Measurements from ENCODE around the gene VWC2L.

Gene VWC2L

DNA sequence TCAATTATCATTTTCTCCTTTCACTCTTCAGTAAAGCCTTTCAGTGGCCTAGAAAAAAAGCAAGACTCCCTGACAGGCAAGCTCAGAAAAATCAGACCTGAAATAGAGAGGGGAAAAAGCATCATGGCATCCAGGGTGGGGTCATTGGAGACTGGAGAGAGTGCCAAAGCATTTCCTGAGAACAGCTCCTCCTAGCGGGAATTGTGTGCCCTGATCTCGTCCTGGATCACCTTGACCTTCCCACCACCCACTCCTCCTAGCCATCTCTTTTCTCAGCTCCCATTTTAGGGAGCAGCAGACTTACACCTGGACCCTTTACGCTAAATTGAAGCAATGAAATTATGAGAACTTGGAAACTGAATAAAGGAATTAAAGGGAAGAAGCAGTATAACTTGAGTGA, 176.6 kb downstream of the VWC2L start:
- no peak for DNase-seq (ENCODE audit: low read depth in 1 of 2, low spot score in 1 of 2)

DNA sequence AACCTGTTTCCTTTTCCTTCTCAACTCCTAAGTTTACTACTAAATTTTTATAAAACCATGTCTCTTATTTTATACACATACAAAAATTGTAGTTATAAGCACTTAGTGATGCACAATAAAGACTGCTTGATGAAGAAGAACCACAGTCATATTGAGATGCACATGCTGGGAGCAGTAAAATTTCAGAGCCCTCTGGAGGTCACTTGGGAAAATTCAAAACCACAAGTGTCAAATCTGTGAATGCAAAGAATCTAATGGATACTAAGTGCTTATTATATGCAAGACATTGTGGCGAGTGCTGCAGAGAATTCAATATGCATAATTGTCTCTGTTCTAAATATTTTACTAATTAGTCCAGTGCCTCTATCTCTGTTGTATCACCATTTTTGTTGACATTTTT, 180.5 kb downstream of the VWC2L start:
- DNase-seq (ENCODE audit: low read depth in 1 of 2, low spot score in 1 of 2) = no peak

DNA sequence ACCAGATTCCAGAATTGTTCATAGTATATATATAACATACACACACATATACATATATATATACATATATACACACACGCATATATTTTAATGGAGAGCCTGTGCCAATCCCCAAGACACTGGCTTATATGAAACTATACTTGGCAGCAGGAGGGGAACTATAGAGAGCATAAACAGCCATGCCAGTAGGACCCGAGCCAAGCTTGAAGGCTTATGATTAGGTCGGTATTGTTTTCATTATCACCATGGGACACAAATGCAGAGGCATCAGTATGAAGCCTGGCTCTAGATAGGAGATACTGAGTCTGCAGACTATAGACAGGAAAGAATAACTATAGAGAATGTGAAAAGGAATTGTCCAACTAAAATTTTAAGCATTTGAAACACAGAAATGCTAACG, 181.2 kb downstream of the VWC2L start:
- no peak for DNase-seq (ENCODE audit: low read depth in 1 of 2, low spot score in 1 of 2)

GRCh38 chr2:214593727-214594126, 182.9 kb downstream of the VWC2L start:
- DNase-seq (ENCODE audit: low read depth in 1 of 2, low spot score in 1 of 2) = no peak

- no peak for DNase-seq (ENCODE audit: low read depth in 1 of 2, low spot score in 1 of 2)
Measured at GRCh38 chr2:214601852-214602633, 191.2 kb downstream of the VWC2L start.

DNA sequence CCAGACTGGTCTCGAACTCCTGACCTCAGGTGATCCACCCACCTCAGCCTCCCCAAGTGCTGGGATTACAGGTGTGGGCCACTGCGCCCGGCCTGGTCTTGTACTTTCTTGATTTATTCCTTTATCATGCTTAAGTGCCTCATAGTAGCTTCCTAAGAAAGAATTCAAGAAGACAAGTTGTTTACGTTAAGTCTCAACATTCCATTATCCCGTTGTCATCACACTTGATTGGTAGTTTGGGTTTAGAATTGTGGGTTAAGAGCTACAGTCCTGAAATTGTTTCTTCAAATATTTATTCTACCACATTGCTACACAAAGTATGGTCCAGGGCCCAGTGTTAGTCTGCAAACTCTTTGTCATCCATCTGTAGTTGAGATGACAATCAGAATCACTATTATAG, 194.0 kb downstream of the VWC2L start:
- DNase-seq (ENCODE audit: low read depth in 1 of 2, low spot score in 1 of 2) = no peak

DNA sequence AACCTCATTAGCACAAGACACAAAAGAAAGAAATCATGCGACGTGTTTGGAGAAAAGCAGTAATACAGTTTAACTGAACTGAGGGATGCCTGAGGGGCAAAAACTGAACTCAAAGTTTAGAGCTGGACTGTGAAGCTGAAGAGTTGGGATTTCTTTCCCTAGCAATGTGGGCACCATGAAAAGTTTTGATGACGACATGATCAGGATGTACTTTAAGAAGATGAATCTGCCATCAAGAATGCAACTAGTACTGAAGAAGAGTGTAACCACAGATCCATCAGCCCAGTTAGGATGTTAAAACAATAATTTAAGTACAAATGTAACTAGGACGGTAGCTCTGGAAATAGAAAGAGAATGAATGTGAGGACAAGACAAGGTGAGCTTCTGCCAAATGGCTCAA, 196.2 kb downstream of the VWC2L start:
- DNase-seq (ENCODE audit: low read depth in 1 of 2, low spot score in 1 of 2) = no peak

DNA sequence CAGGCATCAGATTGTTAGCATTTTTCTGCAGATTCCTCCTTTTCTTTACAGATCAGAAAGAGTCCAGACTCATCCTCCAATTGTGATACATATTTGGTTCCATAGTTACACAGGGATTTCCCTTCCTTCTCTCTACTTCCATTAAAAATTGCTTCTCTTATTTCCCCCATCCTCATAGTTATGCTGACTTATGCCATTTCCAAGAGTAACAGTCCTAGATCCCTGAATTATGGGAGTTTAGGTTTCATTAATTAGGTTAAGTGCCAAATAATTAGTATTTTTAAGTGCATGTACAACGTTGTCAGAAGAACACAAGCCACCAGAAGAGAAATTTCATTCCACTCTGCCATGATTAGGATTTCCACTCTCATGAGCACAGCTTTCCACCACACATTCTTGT, 200.2 kb downstream of the VWC2L start:
- no peak for DNase-seq (ENCODE audit: low read depth in 1 of 2, low spot score in 1 of 2)

DNA sequence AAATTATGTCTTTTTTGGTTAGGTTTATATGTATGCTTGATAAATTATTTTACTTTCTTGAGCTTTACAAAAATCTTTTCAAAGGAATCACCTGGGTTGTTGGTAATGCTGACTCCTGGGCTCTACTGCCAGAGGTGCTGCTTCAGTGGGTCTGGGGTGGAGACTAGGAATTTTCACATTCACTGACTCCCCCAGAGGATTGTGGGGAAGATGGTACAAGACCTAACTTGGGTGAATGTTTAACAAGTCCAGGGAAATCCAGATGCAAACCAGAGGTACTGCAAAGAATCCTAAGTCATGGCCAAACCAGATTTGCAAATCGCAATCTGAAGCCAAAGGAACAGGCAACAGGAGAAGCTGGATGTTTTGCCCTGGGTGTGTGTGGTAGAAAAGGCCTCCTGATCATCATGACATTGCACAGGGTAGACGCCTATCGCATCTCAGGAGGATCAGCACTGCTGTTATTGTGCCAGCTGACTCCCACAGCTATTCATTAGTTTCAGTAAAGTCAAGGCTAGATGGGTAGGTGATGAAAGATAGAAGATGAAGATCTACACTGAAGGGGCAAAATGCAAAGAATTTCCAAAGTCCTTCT, 213.4 kb downstream of the VWC2L start:
- DNase-seq (ENCODE audit: low read depth in 1 of 2, low spot score in 1 of 2) = no peak

DNA sequence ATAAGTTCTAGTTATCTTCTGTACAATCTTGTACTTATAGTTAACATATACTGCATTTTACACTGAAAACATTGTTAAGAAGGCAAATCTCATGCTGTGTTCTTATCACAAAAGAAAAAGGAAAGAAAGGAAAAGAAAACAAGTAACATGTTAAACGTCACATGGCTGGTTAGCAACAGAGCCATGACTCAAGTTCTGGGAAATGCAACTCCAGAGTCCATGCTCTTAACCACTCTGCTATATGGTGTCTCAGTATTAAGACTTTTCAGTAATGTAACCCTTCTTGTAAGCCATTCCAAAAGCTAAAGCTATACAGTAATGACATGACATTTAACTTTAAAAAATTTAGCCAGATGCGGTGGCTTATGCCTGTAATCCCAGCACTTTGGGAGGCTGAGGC, 217.2 kb downstream of the VWC2L start:
- no peak for DNase-seq (ENCODE audit: low read depth in 1 of 2, low spot score in 1 of 2)
